ENCODE measurements around the gene MAGI2.

Gene MAGI2

DNA sequence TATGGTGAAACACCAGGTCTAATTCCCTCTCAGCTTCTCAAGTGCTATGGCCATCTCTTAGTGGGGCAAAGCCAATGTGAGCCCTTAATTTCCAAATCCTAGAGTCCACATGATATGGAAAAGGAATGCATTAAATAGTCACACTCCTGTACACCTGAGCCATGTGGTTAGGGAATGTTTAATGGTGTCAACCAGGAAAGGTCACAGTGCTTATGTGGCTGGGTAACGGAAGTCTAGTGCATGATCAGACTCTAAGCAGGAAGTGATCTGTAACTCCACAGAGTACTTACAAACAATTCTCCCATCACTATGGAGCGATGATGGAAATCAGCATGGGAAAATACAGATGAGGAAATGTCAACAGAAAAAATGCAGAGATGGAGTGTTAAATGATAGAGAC lies 148.8 kb downstream of the MAGI2 start:
- DNase-seq = no peak
- Histone ChIP-seq H3K4me3 (ENCODE audit: low read depth, low read length) (no peak overlapping the region), H3K36me3 (replicated peaks) (no peaks in the 10 kb centered on the region), H3K27me3 (replicated peaks) (no peaks in the 10 kb centered on the region), H3K27ac (no peak overlapping the region)
- TF ChIP-seq, protein P1, sequence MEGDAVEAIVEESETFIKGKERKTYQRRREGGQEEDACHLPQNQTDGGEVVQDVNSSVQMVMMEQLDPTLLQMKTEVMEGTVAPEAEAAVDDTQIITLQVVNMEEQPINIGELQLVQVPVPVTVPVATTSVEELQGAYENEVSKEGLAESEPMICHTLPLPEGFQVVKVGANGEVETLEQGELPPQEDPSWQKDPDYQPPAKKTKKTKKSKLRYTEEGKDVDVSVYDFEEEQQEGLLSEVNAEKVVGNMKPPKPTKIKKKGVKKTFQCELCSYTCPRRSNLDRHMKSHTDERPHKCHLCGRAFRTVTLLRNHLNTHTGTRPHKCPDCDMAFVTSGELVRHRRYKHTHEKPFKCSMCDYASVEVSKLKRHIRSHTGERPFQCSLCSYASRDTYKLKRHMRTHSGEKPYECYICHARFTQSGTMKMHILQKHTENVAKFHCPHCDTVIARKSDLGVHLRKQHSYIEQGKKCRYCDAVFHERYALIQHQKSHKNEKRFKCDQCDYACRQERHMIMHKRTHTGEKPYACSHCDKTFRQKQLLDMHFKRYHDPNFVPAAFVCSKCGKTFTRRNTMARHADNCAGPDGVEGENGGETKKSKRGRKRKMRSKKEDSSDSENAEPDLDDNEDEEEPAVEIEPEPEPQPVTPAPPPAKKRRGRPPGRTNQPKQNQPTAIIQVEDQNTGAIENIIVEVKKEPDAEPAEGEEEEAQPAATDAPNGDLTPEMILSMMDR (IDR thresholded peaks at IDR 0.05; ENCODE audit: low read depth, low read length, missing control alignments) = no peak
- in situ Hi-C loops (cut with HindIII; ENCODE audit: low pct_ligation_motif_present, low sequenced_read_pairs) = no loop called here

DNA sequence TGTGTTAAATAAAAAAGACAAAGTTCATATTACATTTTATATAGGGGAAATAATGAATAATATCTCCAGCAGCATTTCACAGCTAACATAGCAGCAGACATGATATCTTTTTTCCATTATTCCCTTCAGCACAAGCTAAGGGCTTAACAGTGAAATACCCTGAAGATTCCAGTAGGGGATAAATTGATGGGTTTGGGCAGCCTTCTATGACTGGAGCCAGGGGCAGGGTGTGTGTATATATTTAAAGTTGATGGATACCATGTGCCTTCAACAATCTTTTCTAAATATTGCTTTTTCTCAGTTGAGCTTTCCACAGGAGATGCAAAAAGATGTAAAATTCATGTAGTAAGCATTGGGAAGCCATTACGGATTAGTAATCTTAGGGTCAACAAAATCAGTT lies 151.2 kb downstream of the MAGI2 start:
- in situ Hi-C loops (cut with HindIII; ENCODE audit: low pct_ligation_motif_present, low sequenced_read_pairs) = no loop called here
- no peaks in the 10 kb centered on the region for H3K27me3 ChIP-seq (replicated peaks)
- TF ChIP-seq, protein P1 (IDR thresholded peaks at IDR 0.05; ENCODE audit: low read depth, low read length, missing control alignments) = no peak
- H3K27ac ChIP-seq = no peak overlapping the region
- H3K36me3 ChIP-seq (replicated peaks) = no peaks in the 10 kb centered on the region
- DNase-seq = no peak
- no peak overlapping the region for H3K4me3 ChIP-seq (ENCODE audit: low read depth, low read length)

DNA sequence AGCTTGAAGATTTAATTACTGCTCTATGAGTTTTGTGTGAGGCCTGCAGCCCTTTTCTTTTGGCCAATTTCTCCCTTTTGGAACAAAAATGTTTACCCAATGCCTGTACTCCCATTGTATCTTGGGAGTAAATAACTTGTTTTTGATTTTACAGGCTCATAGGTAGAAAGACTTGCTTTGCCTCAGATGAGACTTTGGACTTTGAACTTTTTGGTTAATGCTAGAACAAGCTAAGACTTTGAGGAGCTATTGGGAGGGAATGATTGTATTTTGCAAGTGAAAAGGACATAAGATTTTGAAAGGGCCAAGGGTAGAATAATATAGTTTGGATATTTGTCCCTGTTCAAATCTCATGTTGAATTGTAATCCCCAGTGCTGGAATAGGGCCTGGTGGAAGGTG lies 152.0 kb downstream of the MAGI2 start:
- Histone ChIP-seq H3K4me3 (ENCODE audit: low read depth, low read length) (no peak overlapping the region), H3K36me3 (replicated peaks) (no peaks in the 10 kb centered on the region), H3K27ac (no peak overlapping the region), H3K27me3 (replicated peaks) (no peaks in the 10 kb centered on the region)
- TF ChIP-seq, protein P1 (IDR thresholded peaks at IDR 0.05; ENCODE audit: low read depth, low read length, missing control alignments) = no peak
- in situ Hi-C loops (cut with HindIII; ENCODE audit: low pct_ligation_motif_present, low sequenced_read_pairs) = no loop called here
- DNase-seq = no peak

DNA sequence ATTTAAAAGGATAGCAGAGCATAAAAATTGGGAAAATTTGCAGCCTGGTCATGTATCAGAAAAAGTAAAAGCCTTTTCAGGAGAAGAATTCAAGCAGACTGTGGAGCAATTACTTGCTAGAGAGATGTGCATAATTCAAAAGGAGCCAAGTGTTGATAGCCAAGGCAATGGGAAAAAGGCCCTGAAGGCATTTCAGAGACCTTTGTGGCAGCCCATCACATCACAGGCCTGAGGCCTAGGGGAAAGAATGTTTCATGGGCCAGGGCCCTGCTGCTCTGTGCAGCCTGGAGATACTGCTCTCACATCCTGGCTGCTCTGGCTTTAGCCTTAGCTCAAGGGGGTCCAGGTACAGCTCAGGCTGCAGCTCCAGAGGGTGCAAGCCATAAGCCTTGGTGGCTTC lies 152.9 kb downstream of the MAGI2 start:
- Histone ChIP-seq H3K36me3 (replicated peaks) (no peaks in the 10 kb centered on the region), H3K4me3 (ENCODE audit: low read depth, low read length) (no peak overlapping the region), H3K27ac (no peak overlapping the region), H3K27me3 (replicated peaks) (no peaks in the 10 kb centered on the region)
- TF ChIP-seq, protein P1 (IDR thresholded peaks at IDR 0.05; ENCODE audit: low read depth, low read length, missing control alignments) = no peak
- in situ Hi-C loops (cut with HindIII; ENCODE audit: low pct_ligation_motif_present, low sequenced_read_pairs) = no loop called here
- DNase-seq = no peak

DNA sequence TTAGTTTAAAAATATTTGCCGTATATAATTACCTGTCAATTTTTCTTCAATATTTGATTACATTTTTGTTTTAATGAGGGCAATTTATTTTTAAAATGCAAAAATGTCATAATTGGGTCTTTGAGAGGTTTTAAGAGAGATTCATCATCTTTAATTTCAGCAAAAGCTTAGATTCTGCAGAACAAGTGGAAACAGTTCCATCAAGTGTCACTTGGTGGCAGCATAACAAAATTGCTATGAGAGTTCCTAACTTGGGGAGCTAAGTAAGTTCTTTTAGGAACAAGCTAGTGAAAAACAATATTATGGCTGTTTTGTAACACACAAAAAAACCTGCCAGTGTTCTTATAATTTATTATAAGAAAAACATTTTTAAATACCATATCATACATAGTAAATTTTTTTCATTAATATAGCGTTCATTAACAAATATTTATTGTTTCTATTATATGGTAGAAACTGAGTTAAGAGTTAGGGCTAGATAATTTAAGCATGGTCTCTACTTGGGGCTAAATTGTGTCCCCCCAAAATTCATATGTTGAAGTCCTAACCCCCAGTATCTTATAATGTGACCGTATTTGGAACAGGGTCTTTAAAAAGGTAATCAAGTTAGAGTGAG lies 155.2 kb downstream of the MAGI2 start:
- DNase-seq = peak; percentile 29
- TF ChIP-seq, protein P1 (IDR thresholded peaks at IDR 0.05; ENCODE audit: low read depth, low read length, missing control alignments) = peak; percentile 66
- Histone ChIP-seq H3K4me3 (ENCODE audit: low read depth, low read length) (no peak overlapping the region), H3K27ac (no peak overlapping the region), H3K27me3 (replicated peaks) (no peaks in the 10 kb centered on the region), H3K36me3 (replicated peaks) (no peaks in the 10 kb centered on the region)
- in situ Hi-C loops (cut with HindIII; ENCODE audit: low pct_ligation_motif_present, low sequenced_read_pairs) = no loop called here
